GM21447 (cell line): ENCODE data around the gene CYTH3.
A peak's percentile ranks its signal among the peaks of the same experiment; 100 is the strongest.
"Not testable (repeated sequence)": the region's sequence is repeated elsewhere in the genome, so short reads cannot be mapped to it uniquely, and the experiment has no call there.

ENCODE experiments used
- ATAC-seq: cut with Tn5 transposase; IDR thresholded peaks from one replicate; pipeline ENCODE4 v1.9.1; 2021; ENCODE audit not compliant: unreplicated experiment

Gene CYTH3

DNA sequence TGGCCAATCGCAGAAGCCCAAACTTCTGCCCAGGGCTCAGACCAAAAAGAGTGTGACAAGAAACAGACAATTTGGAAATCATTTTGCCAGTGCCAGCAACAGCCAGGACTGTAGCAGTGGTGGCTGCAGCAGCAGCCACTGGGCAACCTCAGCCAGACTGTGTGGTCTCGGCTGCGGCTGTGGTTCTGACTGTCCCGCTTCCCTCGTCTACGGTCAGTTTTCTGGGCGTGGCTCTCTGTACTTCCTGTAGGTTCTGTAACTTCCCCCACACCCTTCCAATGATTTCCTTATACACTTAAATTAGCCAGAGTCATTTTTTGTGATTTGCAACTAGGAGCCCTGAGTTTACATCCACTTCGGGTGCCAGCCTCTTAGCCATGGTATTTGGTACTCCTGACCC lies 39.9 kb downstream of the CYTH3 start:
- ATAC-seq = no peak

DNA sequence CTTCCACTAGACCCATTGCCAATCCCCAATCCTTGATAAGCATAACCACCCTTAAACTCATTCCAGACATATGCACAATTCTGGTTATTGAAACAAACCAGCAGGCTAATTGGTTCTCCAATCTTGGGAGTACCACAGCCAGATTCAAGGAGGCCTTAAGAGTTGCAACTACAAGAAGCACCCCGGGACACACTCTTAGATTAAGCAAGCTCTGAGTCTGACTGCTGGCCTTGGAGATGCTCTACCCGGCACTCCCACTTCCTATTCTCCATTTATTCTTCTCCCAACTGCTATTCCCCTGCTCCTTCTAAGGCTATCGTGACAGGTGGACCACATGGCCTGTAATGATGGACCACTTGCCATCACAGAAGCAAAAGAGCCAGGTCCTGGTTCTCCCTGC lies 40.3 kb downstream of the CYTH3 start:
- ATAC-seq = no peak

DNA sequence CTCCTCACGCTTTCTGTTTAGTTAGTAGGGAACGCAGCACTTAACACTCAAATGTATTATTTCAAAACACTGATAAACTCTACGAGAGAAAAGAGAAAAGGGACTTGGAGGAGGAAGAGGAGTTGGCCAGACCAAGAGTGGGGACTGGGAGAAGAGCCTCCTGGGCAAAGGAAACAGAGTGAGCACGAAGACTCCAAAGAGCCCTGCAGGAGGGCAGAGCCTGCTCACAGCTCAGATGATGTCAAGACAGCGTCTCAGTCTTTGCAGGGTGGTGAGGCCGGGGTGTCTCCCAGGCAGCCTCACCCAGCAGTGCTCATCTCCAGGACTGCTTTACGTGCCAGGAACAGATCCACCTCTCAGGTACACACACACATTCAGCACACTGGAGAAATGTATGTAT lies 41.2 kb downstream of the CYTH3 start:
- no peak for ATAC-seq

DNA sequence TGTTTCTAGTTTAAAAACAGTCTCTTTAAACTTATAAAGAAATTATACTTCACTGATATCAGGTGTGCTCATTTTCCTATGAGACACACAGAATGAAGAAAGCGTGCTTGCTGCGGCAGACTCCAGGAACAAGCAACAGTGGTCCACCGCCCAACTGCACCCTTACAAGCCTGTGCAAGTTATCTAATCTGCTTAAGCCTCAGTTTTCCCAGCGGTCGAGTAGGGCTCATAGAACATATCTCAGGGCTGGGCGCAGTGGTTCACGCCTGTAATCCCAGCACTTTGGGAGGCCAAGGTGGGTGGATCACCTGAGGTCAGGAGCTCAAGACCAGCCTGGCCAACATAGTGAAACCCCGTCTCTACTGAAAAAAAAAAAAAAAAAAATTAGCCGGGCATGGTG lies 43.1 kb downstream of the CYTH3 start:
- ATAC-seq = not testable (repeated sequence)

DNA sequence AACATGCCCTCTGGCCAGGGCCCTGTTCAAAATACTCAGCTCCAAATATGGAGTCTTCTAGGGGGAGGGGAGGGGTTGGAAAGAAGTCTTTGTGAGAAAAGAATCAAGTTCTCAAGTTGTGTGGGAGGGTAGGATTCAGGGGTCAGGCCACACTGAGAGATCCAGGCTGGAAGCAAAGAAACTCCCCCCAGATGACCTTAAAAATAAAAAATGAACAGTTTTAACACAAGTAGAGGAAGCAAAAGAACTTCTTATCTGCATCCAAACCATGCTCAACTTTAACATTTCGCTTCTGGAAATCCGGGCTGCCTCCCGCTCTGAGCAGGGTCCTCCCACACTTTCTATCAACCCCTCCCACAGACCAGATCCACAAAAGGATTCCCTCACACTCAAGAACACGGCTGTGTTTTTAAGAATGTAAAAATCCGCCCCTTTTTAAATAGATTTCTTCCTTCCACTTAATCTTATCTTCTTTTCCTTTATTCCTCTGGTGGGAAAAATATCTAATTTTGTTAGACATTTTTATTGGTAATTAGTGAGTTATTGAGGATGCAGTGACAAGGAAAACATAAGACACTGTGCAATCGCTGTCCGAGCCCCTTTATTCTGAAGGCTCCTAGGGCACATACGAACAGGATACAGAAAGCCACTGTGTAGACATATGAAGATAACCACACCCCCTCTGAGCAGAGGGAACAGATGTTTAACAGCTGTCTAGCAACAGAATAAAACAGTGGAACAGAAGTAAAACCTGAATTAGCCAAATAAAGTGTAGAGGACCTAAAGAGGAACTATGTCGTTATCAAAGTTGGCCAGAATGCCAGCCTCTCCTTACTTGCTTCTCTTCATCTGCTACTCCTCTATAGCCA lies 43.8 kb downstream of the CYTH3 start:
- ATAC-seq = peak; percentile 62

DNA sequence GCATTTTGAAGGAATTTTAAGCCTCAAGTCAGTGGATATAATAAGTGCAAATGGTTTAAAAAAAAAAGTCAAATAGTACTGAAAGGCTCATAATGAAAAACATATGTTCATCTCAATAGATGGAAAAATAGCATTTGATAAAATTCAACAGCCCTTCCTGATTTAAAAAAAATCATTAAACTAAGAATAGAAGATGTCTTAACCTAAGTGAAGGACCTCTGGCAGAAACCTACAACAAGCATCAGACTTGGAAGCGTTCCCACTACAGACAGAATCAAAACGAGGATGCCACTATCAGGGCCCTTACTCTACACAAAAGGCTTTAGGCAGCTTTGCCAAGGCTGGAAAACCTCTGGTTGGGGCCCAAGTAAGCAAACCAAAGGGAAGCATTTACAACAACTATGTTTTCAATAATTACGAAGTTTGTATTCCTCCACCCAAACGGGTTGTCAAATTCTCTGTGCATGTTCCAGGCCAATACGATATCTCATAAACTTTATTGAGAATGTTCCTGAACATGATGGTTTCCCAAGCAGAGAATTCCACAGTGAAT lies 45.1 kb downstream of the CYTH3 start:
- ATAC-seq = no peak

DNA sequence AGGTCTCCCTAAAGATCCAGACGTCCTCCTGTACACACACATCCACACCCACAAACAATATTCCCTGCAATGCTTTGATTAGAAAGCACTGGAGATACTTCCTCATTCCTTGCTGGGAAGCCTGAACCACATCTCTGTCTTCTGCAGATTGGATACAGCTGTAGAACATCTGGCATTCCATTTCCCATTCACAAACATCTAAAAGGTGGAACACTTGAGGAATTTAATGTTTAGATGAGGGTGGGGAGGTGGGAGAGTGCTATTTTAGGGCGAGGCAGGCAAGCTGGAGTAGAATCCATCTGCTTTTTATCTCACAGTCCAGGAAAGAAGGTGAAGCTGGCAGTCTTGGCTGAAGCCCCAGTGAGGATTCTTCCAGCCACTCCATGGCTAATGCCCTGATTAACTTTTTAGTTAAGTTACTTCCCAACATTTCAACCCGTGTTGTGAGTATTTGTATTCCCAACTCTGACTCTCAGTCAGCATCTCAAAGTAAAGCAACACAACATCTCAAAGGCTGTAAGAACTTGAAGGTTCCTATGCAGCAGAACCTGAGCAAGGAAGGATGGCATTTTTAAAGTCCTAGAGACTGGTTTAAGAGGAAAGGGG lies 46.1 kb downstream of the CYTH3 start:
- ATAC-seq = no peak

DNA sequence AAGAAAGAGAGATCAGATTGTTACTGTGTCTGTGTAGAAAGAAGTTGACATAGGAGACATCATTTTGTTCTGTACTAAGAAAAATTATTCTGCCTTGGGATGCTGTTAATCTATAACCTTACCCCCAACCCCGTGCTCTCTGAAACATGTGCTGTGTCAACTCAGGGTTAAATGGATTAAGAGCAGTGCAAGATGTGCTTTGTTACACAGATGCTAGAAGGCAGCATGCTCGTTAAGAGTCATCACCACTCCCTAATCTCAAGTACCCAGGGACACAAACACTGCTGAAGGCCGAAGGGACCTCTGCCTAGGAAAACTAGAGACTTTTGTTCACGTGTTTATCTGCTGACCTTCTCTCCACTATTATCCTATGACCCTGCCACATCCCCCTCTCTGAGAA lies 49.0 kb downstream of the CYTH3 start:
- not testable (repeated sequence) for ATAC-seq

DNA sequence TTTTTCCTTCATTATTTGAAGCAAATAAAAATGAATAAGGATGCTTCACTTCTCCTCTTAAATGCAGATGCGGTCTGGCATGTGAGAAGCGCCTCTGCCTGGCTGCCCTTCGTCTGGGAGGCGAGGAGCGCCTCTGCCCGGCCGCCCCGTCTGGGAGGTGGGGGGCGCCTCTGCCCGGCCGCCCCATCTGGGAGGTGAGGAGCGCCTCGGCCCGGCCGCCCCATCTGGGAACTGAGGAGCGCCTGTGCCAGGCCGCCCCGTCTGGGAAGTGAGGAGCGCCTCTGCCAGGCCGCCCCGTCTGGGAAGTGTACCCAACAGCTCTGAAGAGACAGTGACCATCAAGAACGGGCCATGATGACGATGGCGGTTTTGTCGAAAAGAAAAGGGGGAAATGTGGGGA lies 49.4 kb downstream of the CYTH3 start:
- ATAC-seq = not testable (repeated sequence)

DNA sequence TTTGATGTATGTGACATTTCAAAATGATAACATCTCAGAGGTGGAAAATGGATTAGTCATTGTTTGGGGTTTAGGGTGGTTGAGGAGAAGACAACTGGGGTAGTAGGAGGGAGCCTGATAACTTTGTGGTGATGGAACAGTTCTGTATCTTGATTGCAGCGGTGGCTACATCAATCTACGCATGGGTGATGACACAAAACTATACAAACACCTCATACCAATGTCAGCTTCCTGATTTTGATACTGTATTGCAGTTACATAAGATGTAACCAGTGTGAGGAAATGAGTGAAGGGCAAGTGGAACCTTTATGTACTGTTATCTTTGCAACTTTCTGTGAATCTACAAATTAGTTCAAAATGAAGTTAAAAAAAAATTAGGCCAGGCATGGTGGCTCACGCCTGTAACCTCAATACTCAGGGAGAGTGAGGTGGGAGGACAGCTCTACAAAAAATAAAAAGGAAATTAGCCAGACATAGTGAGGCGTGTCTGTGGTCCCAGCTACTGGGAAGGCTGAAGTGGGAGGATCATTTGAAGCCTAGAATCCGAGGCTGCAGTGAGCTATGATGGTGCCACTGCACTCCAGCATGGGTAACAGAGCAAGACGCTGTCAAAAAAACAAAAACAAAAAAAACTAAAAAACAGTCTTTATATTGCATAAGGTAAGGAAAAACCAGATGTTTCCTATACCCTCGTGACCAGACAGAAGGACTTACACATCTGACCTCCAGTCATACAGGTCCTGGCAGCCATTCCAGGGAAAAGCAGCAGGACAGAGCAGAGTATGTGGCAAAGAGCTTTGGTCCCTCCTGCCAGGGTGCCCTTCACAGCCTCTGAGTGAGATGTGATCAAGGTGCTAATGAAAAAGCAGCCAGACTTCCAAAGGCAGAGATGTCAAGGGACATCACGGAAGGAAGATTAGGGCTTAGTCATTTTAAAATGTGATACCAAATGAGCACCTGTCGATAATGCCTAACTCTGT lies 50.8 kb downstream of the CYTH3 start:
- no peak for ATAC-seq

DNA sequence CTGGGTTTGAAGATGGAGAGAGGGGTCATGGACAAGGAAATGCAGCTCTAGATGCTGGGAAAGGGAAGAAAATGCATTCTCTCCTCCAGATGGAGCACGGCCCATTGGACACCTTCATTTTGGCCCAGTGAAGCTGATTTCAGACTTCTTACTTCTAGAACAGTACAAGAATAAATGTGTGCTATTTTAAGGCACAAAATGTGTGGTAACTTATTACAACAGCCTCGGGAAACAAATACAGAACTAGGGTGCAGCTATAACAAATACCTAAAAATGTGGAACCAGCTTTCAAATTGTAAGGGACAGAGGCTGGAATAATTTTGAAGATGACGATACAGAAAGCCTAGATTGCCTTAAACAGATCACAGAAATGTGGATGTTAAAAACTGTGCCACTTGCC lies 54.1 kb downstream of the CYTH3 start:
- no peak for ATAC-seq

DNA sequence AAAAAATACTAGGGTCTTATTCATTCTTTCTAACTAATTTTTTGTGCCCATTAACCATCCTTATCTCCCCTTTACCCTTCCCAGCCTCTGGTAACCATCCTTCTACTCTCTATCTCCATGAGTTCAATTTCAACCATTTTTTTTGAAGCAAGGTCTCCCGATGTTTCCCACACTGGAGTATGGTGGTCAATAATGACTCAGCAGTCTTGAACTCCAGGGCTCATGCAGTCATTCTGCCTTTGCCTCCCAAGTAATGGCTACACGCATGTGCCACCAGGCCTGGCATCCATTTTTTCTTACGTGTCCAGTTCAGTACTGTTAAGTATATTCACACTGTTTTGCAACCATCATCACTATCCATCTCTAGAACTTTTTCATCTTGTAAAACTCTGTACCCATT lies 60.4 kb downstream of the CYTH3 start:
- ATAC-seq = no peak

DNA sequence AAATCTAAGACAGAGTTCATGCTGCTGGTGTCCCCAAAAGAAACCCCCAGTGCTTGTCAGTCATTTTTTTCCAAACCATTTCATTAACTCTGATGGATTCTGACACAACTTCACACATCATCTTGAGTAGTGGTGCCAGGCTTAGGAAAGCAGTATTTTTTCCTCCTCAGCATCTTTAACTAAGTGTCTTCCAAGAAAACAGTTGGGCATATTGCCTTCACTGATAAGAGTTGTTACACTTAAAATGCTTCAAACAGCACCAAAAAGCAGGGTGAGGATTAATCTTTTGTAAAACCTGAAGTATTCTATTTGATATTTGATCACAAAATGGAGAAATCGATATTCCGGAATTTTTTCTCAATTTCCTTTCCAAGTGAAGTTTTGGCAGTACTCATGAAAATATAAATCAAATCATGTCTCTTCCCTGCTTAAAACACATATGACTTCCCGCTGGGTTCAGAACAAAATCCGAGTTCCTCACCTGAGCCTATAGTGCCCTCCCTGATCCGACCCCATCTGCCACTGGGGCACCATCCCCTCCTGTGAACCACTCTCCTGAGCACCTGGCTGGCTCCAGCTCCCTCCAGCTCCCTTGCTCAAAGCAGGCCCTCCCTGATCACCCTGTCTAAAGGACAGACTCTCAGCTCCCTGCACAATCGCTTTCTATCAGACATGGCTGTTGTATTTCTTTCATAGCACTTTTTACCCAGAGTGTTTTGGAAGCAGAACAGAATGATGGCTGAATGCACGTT lies 61.6 kb downstream of the CYTH3 start:
- ATAC-seq = no peak

DNA sequence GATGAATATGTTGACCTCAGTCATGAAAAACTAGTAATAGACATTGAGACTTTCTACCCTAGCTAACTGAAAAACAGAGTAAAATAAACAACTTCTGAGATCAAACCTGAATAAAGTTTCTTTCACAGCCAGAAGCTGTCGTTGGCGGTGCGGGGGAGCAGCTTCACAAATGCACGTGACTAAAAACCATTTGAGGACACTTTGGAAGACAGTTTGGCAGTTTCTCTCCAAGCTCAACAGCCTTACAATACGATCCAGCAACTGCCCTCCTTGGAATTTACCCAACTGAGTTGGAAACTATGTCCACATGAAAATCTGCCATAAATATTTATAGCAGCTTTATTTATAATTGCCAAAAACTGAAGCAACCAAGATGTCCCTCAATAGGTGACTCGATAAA lies 63.1 kb downstream of the CYTH3 start:
- ATAC-seq = no peak

DNA sequence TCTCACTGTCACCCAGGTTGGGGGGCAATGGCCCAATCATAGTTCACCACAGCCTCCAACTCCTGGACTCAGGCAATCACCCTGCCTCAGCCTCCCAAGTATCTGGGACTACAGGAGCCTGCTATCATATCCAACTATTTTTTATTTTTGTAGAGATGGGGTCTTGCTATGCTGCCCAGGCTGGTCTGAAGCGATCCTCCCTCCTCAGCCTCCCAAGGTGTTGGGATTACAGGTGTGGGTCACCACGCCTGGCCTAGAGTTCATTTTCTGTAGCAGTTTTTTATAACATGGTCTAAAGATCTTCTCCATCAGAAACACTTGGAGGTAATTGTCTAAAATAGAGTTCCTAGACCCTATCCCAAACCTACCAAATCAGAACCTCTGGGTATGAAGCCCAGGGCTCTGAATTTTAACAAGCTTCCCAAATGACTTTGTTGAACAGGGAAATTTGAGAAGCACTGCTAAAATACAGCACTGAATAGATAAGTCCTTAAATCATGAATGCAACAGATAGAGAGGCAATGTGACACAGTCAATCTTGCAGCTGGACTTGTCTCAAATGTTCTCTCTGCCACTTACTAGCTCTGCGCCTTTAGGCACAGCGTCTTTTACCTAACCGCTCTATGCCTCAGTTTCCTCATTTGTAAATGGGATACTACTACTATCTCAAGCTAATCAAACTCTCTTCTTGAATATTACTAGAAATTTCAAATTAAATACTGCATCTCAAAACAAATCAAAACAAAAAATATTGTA lies 63.7 kb downstream of the CYTH3 start:
- no peak for ATAC-seq

DNA sequence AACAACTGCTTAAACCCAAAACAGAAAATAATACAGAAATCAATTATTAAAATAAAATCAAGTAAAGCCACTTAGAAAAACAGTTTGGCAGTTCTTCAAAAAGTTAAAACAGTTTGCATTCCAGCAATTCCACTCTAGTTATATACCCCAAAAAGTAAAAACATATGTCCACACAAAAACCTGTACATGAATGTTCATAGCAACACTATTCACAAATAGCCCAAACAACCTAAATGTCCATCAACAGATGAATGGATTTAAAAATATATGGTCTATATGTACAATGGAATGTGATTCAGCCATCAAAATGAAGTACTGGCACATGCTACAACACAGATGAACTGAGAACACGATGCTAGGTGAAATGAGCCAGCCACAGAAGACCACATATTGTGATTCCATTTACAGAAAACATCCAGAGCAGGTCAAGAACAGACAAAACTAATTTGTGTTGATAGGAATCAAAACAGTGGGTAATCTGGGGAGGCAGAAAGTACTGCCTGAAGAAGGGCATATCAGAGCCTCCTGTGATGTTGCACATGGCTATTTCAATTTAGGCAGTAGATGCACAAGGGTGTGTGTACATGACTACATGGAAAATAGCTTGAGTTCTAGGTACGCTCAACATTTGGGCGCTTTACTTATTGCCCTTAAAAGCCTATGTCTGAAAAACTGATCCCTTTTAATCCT lies 66.3 kb downstream of the CYTH3 start:
- no peak for ATAC-seq

DNA sequence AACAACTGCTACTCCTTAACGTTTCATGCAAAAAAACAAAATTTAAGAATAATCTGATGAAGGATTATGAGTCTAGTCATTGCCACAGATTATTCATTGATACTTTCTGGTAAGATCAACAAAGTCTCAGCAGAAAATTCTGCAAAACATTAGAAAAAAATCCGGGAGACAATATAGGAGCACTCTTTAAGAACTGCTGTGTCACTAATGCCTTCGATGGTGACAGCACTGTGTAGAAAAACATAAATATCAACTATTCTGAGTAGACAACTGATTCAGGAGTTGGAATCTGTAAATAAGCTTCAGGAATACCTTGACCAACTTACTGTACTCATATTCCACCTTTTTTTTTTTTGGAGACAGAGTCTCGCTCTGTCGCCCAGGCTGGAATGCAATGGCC lies 69.0 kb downstream of the CYTH3 start:
- no peak for ATAC-seq

DNA sequence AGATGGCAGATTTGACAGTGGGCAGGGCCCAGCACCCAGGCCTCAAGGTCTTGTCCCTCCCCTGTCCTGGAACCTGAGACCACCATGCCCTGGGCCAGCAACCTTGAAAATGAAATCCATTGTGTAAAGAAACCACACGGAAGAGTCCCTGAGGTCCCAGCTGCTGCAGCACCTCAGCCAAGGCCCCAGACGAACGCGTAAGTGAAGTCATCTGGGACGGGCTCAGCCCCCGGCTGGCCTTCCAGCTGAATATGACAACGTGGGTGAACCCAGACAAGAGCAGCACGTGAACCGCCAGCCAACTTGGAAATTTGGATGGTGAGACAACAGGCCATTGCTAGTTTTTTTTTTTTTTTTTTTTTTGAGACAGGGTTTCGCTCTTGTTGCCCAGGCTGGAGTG lies 70.3 kb downstream of the CYTH3 start:
- ATAC-seq = no peak

DNA sequence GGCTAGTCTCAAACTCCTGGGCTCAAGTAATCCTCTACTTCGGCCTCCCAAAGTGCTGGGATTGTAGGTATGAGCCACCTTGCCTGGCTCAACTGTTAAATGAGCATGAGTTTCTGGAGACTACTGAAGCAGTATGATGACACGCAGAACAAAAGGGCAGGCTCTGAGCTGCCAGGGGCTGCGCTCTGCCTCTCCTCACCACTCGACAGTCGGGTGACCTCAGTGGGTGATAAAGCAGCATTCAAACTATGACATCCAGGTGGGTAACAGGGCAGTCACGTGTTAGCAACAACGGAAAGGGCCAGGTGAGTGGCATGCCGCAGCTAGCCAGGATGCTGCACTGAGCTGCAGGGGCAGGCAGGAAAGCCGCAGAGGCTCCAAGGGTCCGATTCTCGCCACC lies 71.5 kb downstream of the CYTH3 start:
- ATAC-seq = no peak
